ENCODE measurements around the gene PRKCQ. TPM values are rescaled to one million over a fixed set of nuclear protein-coding genes. Genes with fewer than 3 reads are reported as not detected.

PRKCQ gene
- total and polyA plus RNA-seq, 2 of the 4 experiments (the other 2 are of a cell fraction), result under 0.01 to 0.03 TPM

DNA sequence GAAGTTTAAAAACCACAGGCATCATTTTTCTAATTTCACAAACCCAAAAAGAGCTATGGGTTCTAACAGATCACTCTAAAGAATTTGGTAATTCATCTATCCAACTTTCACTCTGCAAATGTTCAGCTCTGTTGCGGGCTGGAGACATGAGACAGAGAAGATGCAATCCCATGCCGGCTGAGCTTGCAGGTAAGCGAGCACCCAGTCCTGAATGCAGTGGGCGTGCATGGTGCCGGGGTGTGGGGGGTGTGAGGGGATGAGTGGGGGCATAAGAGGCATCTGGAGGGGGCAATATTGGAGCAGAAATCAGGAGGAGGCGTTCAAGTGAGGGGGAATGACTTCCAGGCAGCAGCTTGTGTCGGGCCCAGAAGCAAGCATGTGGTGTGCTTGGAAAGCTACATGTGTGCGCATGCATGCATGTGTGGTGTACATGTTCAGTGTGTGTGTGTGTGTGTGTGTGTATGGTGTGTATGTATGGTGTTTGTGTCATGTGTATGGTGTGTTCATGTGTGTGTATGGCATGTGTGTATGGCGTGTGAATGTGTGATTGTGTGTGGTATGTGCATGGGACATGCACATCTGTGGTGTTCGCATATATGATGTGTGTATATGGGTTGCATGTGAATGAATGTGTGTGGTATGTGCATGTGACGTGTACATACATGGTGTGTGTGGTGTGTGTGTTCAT lies 172.9 kb downstream of the PRKCQ start:
- Histone ChIP-seq H3K14ac (replicated peaks; ENCODE audit: low read depth, low read length) (no peak overlapping the region), H2BK20ac (ENCODE audit: low read depth, low read length) (no peak overlapping the region), H3K36me3 (ENCODE audit: control insufficient read depth, insufficient read depth, low read length) (no peaks in the 10 kb centered on the region), H2AK5ac (ENCODE audit: low read depth, low read length) (no peak overlapping the region; the same call in 1 of the 2 replicates), H2BK120ac (ENCODE audit: low read depth, low read length) (no peak overlapping the region), H3K18ac (ENCODE audit: low read depth, low read length) (no peak overlapping the region), H3K4me3 (ENCODE audit: insufficient read depth, low read depth, low read length) (no peak overlapping the region), H3K4ac (ENCODE audit: low read depth, low read length) (no peak overlapping the region), H2AFZ (replicated peaks; ENCODE audit: low read length, poor library complexity) (no peak overlapping the region), H3K27me3 (ENCODE audit: control insufficient read depth, insufficient read depth, low read length) (peaks cover 2% of the 10 kb centered on the region), H3K9ac (ENCODE audit: low read depth, low read length) (no peak overlapping the region), H3K56ac (ENCODE audit: extremely low read depth, insufficient read depth, low read length) (no peak overlapping the region), H2BK15ac (ENCODE audit: low read depth, low read length) (no peak overlapping the region), H3K27ac (ENCODE audit: insufficient read depth, low read length) (no peak overlapping the region), H3K4me1 (ENCODE audit: control insufficient read depth, insufficient read depth, low read length) (peaks cover 4% of the 10 kb centered on the region; the same call in 1 of the 2 replicates), H3K23ac (ENCODE audit: low read depth, low read length) (no peak overlapping the region), H3K79me1 (ENCODE audit: low read depth in 1 of 2, low read length in 2 of 2) (no peaks in the 10 kb centered on the region), H3K4me2 (ENCODE audit: low read depth, low read length) (no peak overlapping the region), H2AK9ac (replicated peaks; ENCODE audit: low read depth, low read length, poor library complexity) (no peak overlapping the region), H2BK5ac (ENCODE audit: low read depth, low read length, poor library complexity, severe bottlenecking) (no peak overlapping the region), H4K91ac (ENCODE audit: insufficient read depth, low read depth, low read length) (no peak overlapping the region), H3K9me3 (ENCODE audit: control insufficient read depth, insufficient read depth, low read length) (no peaks in the 10 kb centered on the region), H3K9me1 (ENCODE audit: insufficient read depth, low read length) (no peaks in the 10 kb centered on the region), H4K8ac (ENCODE audit: low read depth in 2 of 2, low read length in 2 of 2) (no peak overlapping the region), H4K20me1 (ENCODE audit: insufficient read depth, low read length) (no peaks in the 10 kb centered on the region), H4K5ac (ENCODE audit: low read depth, low read length) (no peak overlapping the region)
- BruUV-seq (replicated peaks), result no TSS peak
- in situ Hi-C loops (cut with MboI; ENCODE audit: low sequenced_read_pairs), result loop anchor here (5.0 kb wide), 1 partner anchor 295 kb away; no protein-coding TSS in a partner anchor
- DNase-seq, result no peak
- CTCF ChIA-PET, result no interaction called here
- POLR2A ChIA-PET (ENCODE audit: unreplicated experiment), result no interaction called here
- intact Hi-C loops (cut with micrococcal nuclease), result no loop called here
- WGBS, 2 experiments (ENCODE audit: extremely low coverage in 2 of 2, insufficient read length in 1 of 2), result 76% methylated on average over 7 of the region's 11 CpGs; no CpG with 5 or more reads in 1 of the 2 experiments
- TF ChIP-seq MXI1 (IDR thresholded peaks at IDR 0.05; ENCODE audit: borderline replicate concordance, low read depth, low read length) (no peak), USF2 (IDR thresholded peaks at IDR 0.05; ENCODE audit: low read depth, low read length) (no peak), RCOR1 (IDR thresholded peaks at IDR 0.05; ENCODE audit: insufficient replicate concordance, low read length) (no peak), SMC3 (IDR thresholded peaks at IDR 0.05; ENCODE audit: low read depth, low read length) (no peak), RAD21 (IDR thresholded peaks at IDR 0.05; ENCODE audit: low read length) (no peak), CEBPB (IDR thresholded peaks at IDR 0.05; ENCODE audit: low read depth, low read length) (no peak), POLR2A (IDR thresholded peaks at IDR 0.05; ENCODE audit: low read depth, low read length) (no peak), CHD1 (IDR thresholded peaks at IDR 0.05; ENCODE audit: low read depth, low read length) (no peak), FOS (IDR thresholded peaks at IDR 0.05; ENCODE audit: low read depth, low read length) (no peak), BHLHE40 (IDR thresholded peaks at IDR 0.05; ENCODE audit: low read depth, low read length) (no peak), RFX5 (IDR thresholded peaks at IDR 0.05; ENCODE audit: low read depth, low read length) (no peak), NFE2L2 (IDR thresholded peaks at IDR 0.05; ENCODE audit: low read depth, low read length) (no peak), MAFK (IDR thresholded peaks at IDR 0.05; ENCODE audit: low read depth, low read length) (no peak)
- TF ChIP-seq, protein P1, sequence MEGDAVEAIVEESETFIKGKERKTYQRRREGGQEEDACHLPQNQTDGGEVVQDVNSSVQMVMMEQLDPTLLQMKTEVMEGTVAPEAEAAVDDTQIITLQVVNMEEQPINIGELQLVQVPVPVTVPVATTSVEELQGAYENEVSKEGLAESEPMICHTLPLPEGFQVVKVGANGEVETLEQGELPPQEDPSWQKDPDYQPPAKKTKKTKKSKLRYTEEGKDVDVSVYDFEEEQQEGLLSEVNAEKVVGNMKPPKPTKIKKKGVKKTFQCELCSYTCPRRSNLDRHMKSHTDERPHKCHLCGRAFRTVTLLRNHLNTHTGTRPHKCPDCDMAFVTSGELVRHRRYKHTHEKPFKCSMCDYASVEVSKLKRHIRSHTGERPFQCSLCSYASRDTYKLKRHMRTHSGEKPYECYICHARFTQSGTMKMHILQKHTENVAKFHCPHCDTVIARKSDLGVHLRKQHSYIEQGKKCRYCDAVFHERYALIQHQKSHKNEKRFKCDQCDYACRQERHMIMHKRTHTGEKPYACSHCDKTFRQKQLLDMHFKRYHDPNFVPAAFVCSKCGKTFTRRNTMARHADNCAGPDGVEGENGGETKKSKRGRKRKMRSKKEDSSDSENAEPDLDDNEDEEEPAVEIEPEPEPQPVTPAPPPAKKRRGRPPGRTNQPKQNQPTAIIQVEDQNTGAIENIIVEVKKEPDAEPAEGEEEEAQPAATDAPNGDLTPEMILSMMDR (conservative IDR thresholded peaks at IDR 0.05; ENCODE audit: low read depth, low read length), result no peak
- ATAC-seq (ENCODE audit: low read depth), result no peak
- dilution Hi-C loops (cut with HindIII; ENCODE audit: low sequenced_read_pairs, unreplicated experiment), result no loop called here
